HG02610 (cell line): Measurements from ENCODE around the gene KRTAP21-2.
"Not testable (repeated sequence)": the region's sequence is repeated elsewhere in the genome, so short reads cannot be mapped to it uniquely, and the experiment has no call there.

ENCODE experiments used
- ATAC-seq: cut with Tn5 transposase; IDR thresholded peaks from one replicate; pipeline ENCODE4 v1.9.1; 2021; ENCODE audit warnings: mild to moderate bottlenecking, moderate library complexity; ENCODE audit not compliant: unreplicated experiment

The KRTAP21-2 gene

GRCh38 chr21:30747159-30747558 lies at the start of gene KRTAP21-2:
Gene KRTAP21-2 (minus strand): TSS chr21:30747259. CDS start chr21:30747202, 57 bp downstream.
- no peak for ATAC-seq

DNA sequence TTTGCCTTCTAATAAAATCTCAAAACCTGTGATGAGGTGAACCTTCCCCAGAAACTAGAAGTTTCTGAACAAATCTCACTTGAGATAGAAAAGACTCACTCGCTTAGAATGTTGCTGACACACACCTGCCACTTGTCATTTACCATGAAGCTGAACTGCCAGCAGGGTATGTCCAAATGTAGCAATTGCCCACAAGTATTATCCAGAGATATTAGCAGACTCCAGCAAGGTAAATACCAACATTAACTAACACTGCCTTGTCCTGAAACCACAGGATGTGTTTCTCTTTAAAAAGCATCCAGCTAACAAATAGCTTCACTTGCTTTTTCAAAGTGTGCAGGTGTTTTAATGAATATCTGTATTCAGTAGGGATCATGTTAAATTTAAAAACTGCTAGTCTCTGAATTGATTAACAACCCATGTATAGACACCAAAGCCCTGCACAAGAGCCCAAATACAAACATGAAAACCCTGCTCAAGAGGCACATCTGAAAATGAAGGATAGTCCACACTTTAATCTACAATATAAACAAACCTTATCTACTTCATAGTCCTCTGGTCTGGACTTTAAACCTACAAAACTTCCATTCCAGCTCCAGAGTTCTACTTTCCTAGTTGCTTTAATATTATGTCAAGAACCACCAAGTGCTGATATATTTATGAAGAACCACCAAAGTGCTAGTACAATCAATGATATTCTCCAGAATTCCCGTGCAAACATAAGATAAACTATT lies 46.7 kb upstream of the KRTAP21-2 start:
- no peak for ATAC-seq

DNA sequence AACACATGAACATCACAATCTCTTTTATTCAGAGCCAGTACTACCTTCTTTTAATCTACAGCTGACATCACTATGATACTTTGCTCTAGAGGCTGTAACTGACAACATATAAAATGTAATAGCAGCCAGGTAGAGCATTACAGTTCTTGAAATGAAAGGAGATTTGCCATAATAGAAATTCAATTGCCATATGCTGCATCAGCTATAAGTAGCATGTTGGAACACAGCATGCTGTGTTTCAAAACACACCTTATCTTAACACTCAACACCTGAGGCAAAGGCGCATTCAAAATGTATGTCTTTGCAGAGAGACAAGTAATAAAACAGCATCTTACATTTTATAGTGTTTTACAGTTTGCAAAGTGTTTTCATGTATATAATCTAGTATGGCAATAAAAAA lies 32.2 kb upstream of the KRTAP21-2 start:
- no peak for ATAC-seq

- ATAC-seq = no peak
Observed at GRCh38 chr21:30769724-30770431, 22.8 kb upstream of the KRTAP21-2 start.

DNA sequence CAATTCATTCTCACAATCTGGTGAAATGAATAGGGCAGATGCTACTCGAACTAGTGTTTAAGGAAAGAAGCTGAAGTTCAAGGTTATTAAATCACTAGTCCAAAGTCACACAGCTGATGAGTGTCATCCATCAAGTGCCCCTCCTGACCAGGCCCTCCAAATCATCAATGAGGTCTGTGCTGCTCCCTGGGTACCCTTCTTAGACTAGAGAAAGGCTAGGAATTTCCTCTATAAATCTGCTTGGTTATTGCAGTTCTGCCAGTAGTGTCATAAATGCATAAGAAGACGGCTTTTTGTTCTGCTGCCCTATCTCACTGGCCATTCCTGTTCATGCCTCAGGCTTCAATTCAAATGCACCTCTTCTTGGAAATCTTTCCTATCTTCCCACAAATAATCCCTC lies 13.7 kb upstream of the KRTAP21-2 start:
- ATAC-seq = no peak

- no peak for ATAC-seq
Observed at GRCh38 chr21:30758306-30758705, 11.2 kb upstream of the KRTAP21-2 start.

- not testable (repeated sequence) for ATAC-seq
Observed at GRCh38 chr21:30755328-30755727, 8.3 kb upstream of the KRTAP21-2 start, which contains the start of gene KRTAP21-1. Gene KRTAP21-1 (minus strand): TSS chr21:30755428. CDS start chr21:30755378, 50 bp downstream.

- ATAC-seq = no peak
Observed at GRCh38 chr21:30740462-30740861, 6.6 kb downstream of the KRTAP21-2 start.

GRCh38 chr21:30733026-30733425 lies 14.0 kb downstream of the KRTAP21-2 start:
- no peak for ATAC-seq

DNA sequence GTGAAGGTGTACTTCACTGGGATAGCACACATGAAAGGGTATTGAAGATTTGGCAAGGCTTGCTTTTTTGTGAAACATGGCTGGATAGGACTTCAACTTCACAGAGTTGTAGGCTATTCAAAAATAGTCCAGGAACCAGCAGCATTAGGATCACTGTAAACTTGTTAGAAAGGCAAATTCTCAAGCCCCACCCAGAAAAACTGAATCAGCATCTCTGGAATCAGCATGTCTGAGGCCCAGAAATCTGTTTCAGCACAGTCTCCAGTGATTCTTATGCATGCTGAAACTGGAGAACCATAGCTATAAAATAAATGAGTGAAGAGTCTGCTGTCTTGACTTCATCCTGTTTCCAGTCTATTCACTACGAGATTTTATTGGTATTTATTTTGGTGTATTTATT lies 20.3 kb downstream of the KRTAP21-2 start:
- ATAC-seq = no peak

DNA sequence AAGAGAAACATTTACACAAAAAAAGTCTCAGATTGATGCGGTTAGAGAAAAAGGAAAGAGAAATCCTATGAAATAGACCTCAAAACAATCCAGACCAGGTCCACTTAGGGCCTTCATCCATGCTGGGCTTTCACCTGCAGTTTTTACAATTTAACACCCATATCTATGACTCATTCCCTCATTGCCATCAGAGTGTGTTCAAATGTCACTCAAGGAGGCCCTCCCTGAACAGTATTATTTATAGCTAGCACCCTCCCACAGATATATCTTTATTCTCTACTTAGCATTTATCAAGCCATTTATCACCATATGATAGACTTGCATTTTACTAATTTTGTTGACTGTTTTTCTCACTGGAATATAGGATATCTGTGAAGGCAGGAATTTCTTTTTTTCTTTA lies 27.7 kb downstream of the KRTAP21-2 start:
- no peak for ATAC-seq

DNA sequence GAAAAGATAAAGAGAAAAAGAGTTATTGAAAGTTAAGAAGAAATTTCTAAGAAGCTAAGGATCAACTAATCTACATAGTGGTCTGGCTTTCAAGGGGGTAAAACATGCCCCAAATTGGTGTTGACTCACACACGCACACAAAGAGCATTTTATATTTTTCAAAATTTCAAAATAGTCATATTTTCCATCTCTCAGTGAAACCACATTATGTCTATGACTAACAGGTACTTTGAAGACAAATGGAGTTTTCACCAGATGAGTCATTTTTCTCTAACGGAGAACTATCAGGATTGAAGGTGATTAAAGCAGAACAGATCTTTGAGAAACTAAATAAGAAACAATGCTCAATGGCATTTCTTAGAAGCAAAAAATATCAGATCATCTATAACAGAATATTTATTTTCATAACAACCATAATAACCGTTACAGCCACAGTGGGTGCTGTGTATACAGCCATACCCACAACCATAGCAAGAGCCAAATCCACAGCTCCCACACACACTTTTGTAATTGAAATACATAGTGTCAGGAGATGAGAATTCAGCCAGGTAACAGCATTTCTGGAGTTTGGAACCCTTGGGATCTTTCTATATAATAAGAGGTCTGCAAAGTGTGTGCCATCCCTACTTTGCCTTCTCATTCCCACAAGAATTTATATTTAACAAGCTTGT lies 28.7 kb downstream of the KRTAP21-2 start, which contains the start of gene KRTAP21-3:
KRTAP21-3 (minus strand) TSS at position 539 of the 671 bp plus-strand sequence; CDS start at position 521, 18 bp downstream.
- ATAC-seq = peak; percentile 75

GRCh38 chr21:30717105-30717504 lies 30.0 kb downstream of the KRTAP21-2 start:
- ATAC-seq = no peak

DNA sequence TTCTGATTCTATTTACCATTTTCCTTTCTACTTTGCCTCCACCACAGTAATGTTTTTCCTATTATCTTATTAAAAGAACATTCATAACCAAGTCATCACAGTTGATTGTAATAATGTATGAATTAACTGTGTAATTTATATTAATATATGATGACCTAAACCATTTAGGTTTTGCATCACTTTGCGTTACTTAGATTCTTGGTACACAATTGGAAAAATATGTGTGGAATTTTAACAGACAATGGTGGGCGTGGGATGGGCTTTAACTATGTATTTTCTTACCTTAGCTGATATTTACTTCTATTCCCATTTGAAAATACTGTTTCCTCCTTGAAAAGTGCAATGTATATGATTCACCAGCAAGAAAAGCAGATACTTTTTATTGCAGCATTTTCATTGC lies 32.1 kb downstream of the KRTAP21-2 start:
- no peak for ATAC-seq

- ATAC-seq = no peak
Observed at GRCh38 chr21:30714456-30714855, 32.6 kb downstream of the KRTAP21-2 start.

- ATAC-seq = no peak
Observed at GRCh38 chr21:30713766-30714165, 33.3 kb downstream of the KRTAP21-2 start.

DNA sequence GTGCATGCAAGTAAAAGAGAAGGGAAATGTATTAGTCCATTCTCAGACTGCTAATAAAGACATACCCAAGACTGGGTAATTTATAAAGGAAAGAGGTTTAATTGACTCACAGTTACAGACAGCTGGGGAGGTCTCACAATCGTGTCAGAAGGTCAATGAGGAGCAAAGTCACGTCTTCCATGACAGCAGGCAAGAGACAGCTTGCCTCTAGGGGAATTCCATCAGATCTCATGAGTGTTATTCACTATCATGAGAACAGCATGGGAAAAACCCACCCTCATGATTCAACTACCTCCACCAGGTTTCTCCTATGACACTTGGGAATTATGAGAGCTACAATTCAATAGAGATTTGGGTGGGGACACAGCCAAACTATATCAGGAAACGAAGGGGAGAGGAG lies 36.6 kb downstream of the KRTAP21-2 start:
- ATAC-seq = no peak

DNA sequence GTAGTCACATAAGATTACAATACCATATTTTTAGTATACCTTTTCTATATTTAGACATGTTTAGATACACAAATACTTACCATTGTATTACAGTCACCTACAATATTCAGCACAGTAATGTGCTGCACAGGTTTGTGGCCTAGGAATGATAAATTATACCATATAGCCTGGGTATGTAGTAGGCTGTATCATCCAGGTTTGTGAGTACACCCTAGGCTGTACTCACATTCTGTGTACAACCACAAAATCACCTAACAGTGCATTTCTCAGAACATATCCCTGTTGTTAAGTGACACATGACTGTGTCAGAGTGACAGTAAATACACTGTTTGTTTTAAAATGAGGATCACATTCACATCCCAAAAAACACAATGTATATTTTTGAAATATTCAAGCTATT lies 39.6 kb downstream of the KRTAP21-2 start:
- ATAC-seq = no peak
